ENCODE results near the gene CREB3L2. TPM values are rescaled to one million over a fixed set of nuclear protein-coding genes. Genes with fewer than 3 reads are reported as not detected.
"Not testable (repeated sequence)": the region's sequence is repeated elsewhere in the genome, so short reads cannot be mapped to it uniquely, and the experiment has no call there.

The CREB3L2 gene
- total RNA-seq, 1 experiment from 2014 or later = 18.1 TPM

GRCh38 chr7:137832382-137832781 lies 169.5 kb downstream of the CREB3L2 start:
- no peaks in the 10 kb centered on the region for H3K79me2 ChIP-seq (ENCODE audit: low read length)
- TF ChIP-seq CTCF (conservative IDR thresholded peaks at IDR 0.05; ENCODE audit: low read depth, low read length) (no peak), EZH2 (IDR thresholded peaks at IDR 0.05; ENCODE audit: low read length, unreplicated experiment) (no peak), EZH2phosphoT487 (IDR thresholded peaks at IDR 0.05; ENCODE audit: borderline replicate concordance, low read length) (no peak)
- no peak overlapping the region for H3K4me2 ChIP-seq (ENCODE audit: low read length)
- intact Hi-C loops (cut with micrococcal nuclease) = no loop called here
- H3K4me3 ChIP-seq (ENCODE audit: low read length) = no peak overlapping the region
- H3K36me3 ChIP-seq (ENCODE audit: low read depth, low read length) = no peaks in the 10 kb centered on the region
- no peak for ATAC-seq
- H3K27ac ChIP-seq (ENCODE audit: low read length) = no peak overlapping the region
- no peak overlapping the region for H3K9ac ChIP-seq (ENCODE audit: low read length)
- no TSS peak for BruUV-seq (replicated peaks)
- POLR2A ChIA-PET (ENCODE audit: unreplicated experiment) = interaction anchor here (0.6 kb wide), 1 partner anchor 671 kb away, joined by 3 read pairs; no protein-coding TSS in a partner anchor
- no peaks in the 10 kb centered on the region for H3K9me2 ChIP-seq (replicated peaks; ENCODE audit: low read length)
- H3F3A ChIP-seq (ENCODE audit: low read length, unreplicated experiment) = no peaks in the 10 kb centered on the region
- CTCF ChIA-PET = interaction anchor here (0.6 kb wide), 1 partner anchor 257 kb away, joined by 4 read pairs; no protein-coding TSS in a partner anchor
- H3K9me3 ChIP-seq (ENCODE audit: low read length) = 0 out of 2 replicates have a peak, but pooled peaks cover 11% of the 10 kb centered on the region
- H3K27me3 ChIP-seq (ENCODE audit: low read length) = peaks cover 55% of the 10 kb centered on the region
- no peak for DNase-seq
- H2AFZ ChIP-seq (ENCODE audit: low read length) = no peak overlapping the region
- no peaks in the 10 kb centered on the region for H3K4me1 ChIP-seq (ENCODE audit: insufficient read depth, low read length)
- no peaks in the 10 kb centered on the region for H4K20me1 ChIP-seq (ENCODE audit: low read length)

- H3K9me2 ChIP-seq (replicated peaks; ENCODE audit: low read length); H3K4me3 ChIP-seq (ENCODE audit: low read length); H2AFZ ChIP-seq (ENCODE audit: low read length); H3K36me3 ChIP-seq (ENCODE audit: low read depth, low read length); ATAC-seq; H4K20me1 ChIP-seq (ENCODE audit: low read length); CTCF ChIA-PET; H3K27ac ChIP-seq (ENCODE audit: low read length); DNase-seq; H3F3A ChIP-seq (ENCODE audit: low read length, unreplicated experiment); H3K9ac ChIP-seq (ENCODE audit: low read length); intact Hi-C loops (cut with micrococcal nuclease); H3K79me2 ChIP-seq (ENCODE audit: low read length); BruUV-seq (replicated peaks); H3K4me1 ChIP-seq (ENCODE audit: insufficient read depth, low read length); H3K4me2 ChIP-seq (ENCODE audit: low read length): not testable (repeated sequence)
- Histone ChIP-seq H3K9me3 (ENCODE audit: low read length) (0 out of 2 replicates have a peak, but pooled peaks cover 11% of the 10 kb centered on the region), H3K27me3 (ENCODE audit: low read length) (peaks cover 58% of the 10 kb centered on the region)
- POLR2A ChIA-PET (ENCODE audit: unreplicated experiment) = interaction anchor here (0.6 kb wide), 1 partner anchor 672 kb away, joined by 3 read pairs; no protein-coding TSS in a partner anchor
These were observed 170.3 kb downstream of the CREB3L2 start for GRCh38 chr7:137831555-137831954.

GRCh38 chr7:137829337-137829992 lies 172.4 kb downstream of the CREB3L2 start:
- no peak for TF ChIP-seq CTCF (conservative IDR thresholded peaks at IDR 0.05; ENCODE audit: low read depth, low read length)

More at GRCh38 chr7:137829337-137829992, 172.4 kb downstream of the CREB3L2 start:
- Histone ChIP-seq H3F3A (ENCODE audit: low read length, unreplicated experiment) (no peaks in the 10 kb centered on the region), H3K9me2 (replicated peaks; ENCODE audit: low read length) (no peaks in the 10 kb centered on the region), H3K36me3 (ENCODE audit: low read depth, low read length) (no peaks in the 10 kb centered on the region), H3K4me3 (ENCODE audit: low read length) (no peak overlapping the region), H3K4me1 (ENCODE audit: insufficient read depth, low read length) (no peaks in the 10 kb centered on the region), H3K9me3 (ENCODE audit: low read length) (0 out of 2 replicates have a peak, but pooled peaks cover 11% of the 10 kb centered on the region), H3K9ac (ENCODE audit: low read length) (no peak overlapping the region), H3K27ac (ENCODE audit: low read length) (no peak overlapping the region), H3K79me2 (ENCODE audit: low read length) (no peaks in the 10 kb centered on the region), H2AFZ (ENCODE audit: low read length) (no peak overlapping the region), H4K20me1 (ENCODE audit: low read length) (no peaks in the 10 kb centered on the region), H3K4me2 (ENCODE audit: low read length) (no peak overlapping the region), H3K27me3 (ENCODE audit: low read length) (peaks cover 39% of the 10 kb centered on the region)
- intact Hi-C loops (cut with micrococcal nuclease) = no loop called here
- DNase-seq = no peak
- no peak for ATAC-seq
- no TSS peak for BruUV-seq (replicated peaks)
- ChIA-PET POLR2A (ENCODE audit: unreplicated experiment) (no interaction called here), CTCF (no interaction called here)

All from PC-3 (cell line).